Breast epithelium (tissue), 3 donors: Measurements from ENCODE around the gene SCAMP5.

Experiments used
- CTCF ChIP-seq, 3 donors: fragments of 450-650 bp; IDR thresholded peaks; one replicate each; pipeline ENCODE4 v1.5.1; 2016 to 2017; ENCODE audit warnings: antibody characterized with exemption in 3 of 3, mild to moderate bottlenecking in 3 of 3, moderate library complexity in 3 of 3
- POLR2AphosphoS5 ChIP-seq, 3 donors: sonication (generic); formaldehyde crosslinking; IDR thresholded peaks; one replicate each; pipeline ENCODE4 v1.6.1; 2017; ENCODE audit warnings: antibody characterized with exemption in 3 of 3

GRCh38 chr15:75036212-75036616, 40.9 kb downstream of the SCAMP5 start:
- TF ChIP-seq CTCF (IDR thresholded peaks at IDR 0.05): no peak
- TF ChIP-seq POLR2AphosphoS5 (IDR thresholded peaks at IDR 0.05): peak in 1 of 3 donors; percentile 45
